Duodenal mucosa (tissue), 2 donors: ENCODE results near the gene SCNN1B.
"Not testable (repeated sequence)": the region's sequence is repeated elsewhere in the genome, so short reads cannot be mapped to it uniquely, and the experiment has no call there.

ENCODE experiments used
- H3K27ac ChIP-seq: one replicate; pipeline ENCODE4 v1.7.0; 2013; ENCODE audit warnings: low read depth, low read length
- H3K27me3 ChIP-seq, 2 donors: one replicate each; pipeline ENCODE4 v1.7.0; 2013; ENCODE audit warnings: low read length in 2 of 2, control low read depth in 1 of 2; ENCODE audit not compliant: insufficient read depth in 2 of 2, control insufficient read depth in 1 of 2
- H3K36me3 ChIP-seq, 2 donors: one replicate each; pipeline ENCODE4 v1.7.0; 2013; ENCODE audit warnings: low read length in 2 of 2, control low read depth in 1 of 2; ENCODE audit not compliant: insufficient read depth in 2 of 2, control insufficient read depth in 1 of 2
- H3K4me1 ChIP-seq, 2 donors: one replicate each; pipeline ENCODE4 v1.7.0; 2013; ENCODE audit warnings: low read length in 2 of 2, control low read depth in 1 of 2; ENCODE audit not compliant: insufficient read depth in 2 of 2, control insufficient read depth in 1 of 2
- H3K4me3 ChIP-seq, 2 donors: one replicate each; pipeline ENCODE4 v1.7.0; 2013; ENCODE audit warnings: low read length in 2 of 2, low read depth in 1 of 2
- H3K9ac ChIP-seq, 2 donors: one replicate each; pipeline ENCODE4 v1.7.0; 2013; ENCODE audit warnings: low read length in 2 of 2, low read depth in 1 of 2
- H3K9me3 ChIP-seq, 2 donors: one replicate each; pipeline ENCODE4 v1.7.0; 2013; ENCODE audit warnings: low read length in 2 of 2, control low read depth in 1 of 2; ENCODE audit not compliant: control insufficient read depth in 1 of 2

The SCNN1B gene

GRCh38 chr16:23387666-23388065 lies 85.6 kb downstream of the SCNN1B start:
- Histone ChIP-seq H3K4me1 (no peaks in the 10 kb centered on the region), H3K9me3 (no peaks in the 10 kb centered on the region), H3K9ac (no peak overlapping the region), H3K27me3 (no peaks in the 10 kb centered on the region), H3K36me3 (peaks cover 29 to 37% of the 10 kb centered on the region in 2 donors), H3K4me3 (no peak overlapping the region), H3K27ac (no peak overlapping the region)

- Histone ChIP-seq H3K4me3 (no peak overlapping the region), H3K27me3 (no peaks in the 10 kb centered on the region), H3K9ac (no peak overlapping the region), H3K36me3 (peaks cover 29 to 46% of the 10 kb centered on the region in 2 donors), H3K4me1 (no peaks in the 10 kb centered on the region), H3K9me3 (no peaks in the 10 kb centered on the region), H3K27ac (no peak overlapping the region)
These were observed 86.7 kb downstream of the SCNN1B start for GRCh38 chr16:23388786-23389185.

DNA sequence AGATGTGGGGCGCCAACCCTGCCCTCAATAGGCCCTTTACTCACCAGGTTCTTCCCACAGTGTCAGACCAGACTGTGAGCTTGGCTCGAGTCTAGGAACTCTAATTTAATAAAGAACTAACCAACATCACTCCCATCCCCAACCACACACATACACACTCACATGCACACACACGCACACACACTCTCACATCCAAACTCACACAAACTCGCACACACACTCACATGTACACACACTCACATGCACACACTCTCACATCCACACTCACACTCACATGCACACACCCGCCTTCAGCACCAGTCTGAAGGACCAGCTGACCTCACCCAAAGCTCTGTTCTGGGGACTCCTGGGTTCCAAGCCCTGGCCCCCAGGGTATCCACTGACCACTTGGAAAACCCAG lies 87.1 kb downstream of the SCNN1B start:
- H3K9me3 ChIP-seq: no peaks in the 10 kb centered on the region
- no peak overlapping the region for H3K27ac ChIP-seq
- no peak overlapping the region for H3K4me3 ChIP-seq
- no peaks in the 10 kb centered on the region for H3K27me3 ChIP-seq
- H3K4me1 ChIP-seq: no peaks in the 10 kb centered on the region
- H3K36me3 ChIP-seq: peaks cover 29 to 46% of the 10 kb centered on the region in 2 donors
- no peak overlapping the region for H3K9ac ChIP-seq

GRCh38 chr16:23389936-23390335 lies 87.8 kb downstream of the SCNN1B start:
- H3K9me3 ChIP-seq, H3K4me3 ChIP-seq, H3K27me3 ChIP-seq, H3K4me1 ChIP-seq, H3K27ac ChIP-seq, H3K9ac ChIP-seq: not testable (repeated sequence)
- H3K36me3 ChIP-seq: peaks cover 29 to 47% of the 10 kb centered on the region in 2 donors

DNA sequence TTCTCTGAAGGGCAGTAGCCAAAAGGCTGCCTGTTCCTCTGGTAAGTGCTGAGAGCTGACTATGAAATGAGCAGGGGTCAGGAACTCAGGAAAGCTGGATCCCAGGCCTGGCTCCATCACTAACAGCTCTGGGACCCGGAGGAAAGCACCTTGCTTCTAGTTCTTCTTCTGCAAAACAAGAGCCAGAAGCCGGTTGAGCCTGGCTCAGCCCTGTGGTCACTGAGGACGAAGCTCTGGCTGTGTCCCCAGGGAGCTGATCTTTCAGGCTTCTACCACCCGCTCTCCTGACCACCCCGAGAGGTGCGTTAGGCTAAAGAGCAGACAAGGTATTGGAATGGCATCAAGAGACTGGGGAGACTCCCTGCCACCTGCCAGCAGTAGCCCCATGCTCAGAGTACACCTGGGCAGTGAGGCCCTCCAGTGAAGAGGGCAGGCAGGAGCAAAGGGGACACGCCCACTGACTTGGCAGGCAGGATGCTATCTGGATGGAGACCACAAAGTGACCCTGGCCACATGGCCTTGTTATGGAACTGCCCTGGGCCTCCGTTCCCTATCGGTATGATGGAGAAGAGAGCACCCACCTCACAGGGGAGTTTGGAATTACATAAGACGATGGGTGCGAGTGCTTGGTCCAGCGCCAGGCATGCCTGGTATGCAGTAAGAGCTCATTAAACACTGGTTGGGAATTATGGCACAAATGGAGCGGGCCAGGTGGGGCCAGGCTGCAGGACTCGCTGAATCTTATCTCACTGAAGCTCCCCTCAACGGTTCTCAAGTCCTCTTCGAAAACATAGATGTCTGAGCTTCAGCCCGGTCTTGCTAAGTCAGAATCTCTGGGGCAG lies 89.5 kb downstream of the SCNN1B start:
- H3K4me3 ChIP-seq: no peak overlapping the region
- H3K9me3 ChIP-seq: no peaks in the 10 kb centered on the region
- no peaks in the 10 kb centered on the region for H3K27me3 ChIP-seq
- H3K4me1 ChIP-seq: no peaks in the 10 kb centered on the region
- no peak overlapping the region for H3K27ac ChIP-seq
- no peak overlapping the region for H3K9ac ChIP-seq
- H3K36me3 ChIP-seq: peaks cover 29 to 57% of the 10 kb centered on the region in 2 donors

GRCh38 chr16:23392223-23392600 lies 90.1 kb downstream of the SCNN1B start:
- no peaks in the 10 kb centered on the region for H3K4me1 ChIP-seq
- no peaks in the 10 kb centered on the region for H3K9me3 ChIP-seq
- H3K36me3 ChIP-seq: peaks cover 31 to 59% of the 10 kb centered on the region in 2 donors
- H3K27ac ChIP-seq: no peak overlapping the region
- H3K9ac ChIP-seq: no peak overlapping the region
- H3K27me3 ChIP-seq: no peaks in the 10 kb centered on the region
- no peak overlapping the region for H3K4me3 ChIP-seq

- H3K36me3 ChIP-seq: peaks cover 38 to 63% of the 10 kb centered on the region in 2 donors
- no peaks in the 10 kb centered on the region for H3K9me3 ChIP-seq
- H3K27me3 ChIP-seq: no peaks in the 10 kb centered on the region
- no peak overlapping the region for H3K27ac ChIP-seq
- H3K9ac ChIP-seq: no peak overlapping the region
- H3K4me1 ChIP-seq: no peaks in the 10 kb centered on the region
- H3K4me3 ChIP-seq: no peak overlapping the region
These were observed 92.2 kb downstream of the SCNN1B start for GRCh38 chr16:23394141-23394831.

DNA sequence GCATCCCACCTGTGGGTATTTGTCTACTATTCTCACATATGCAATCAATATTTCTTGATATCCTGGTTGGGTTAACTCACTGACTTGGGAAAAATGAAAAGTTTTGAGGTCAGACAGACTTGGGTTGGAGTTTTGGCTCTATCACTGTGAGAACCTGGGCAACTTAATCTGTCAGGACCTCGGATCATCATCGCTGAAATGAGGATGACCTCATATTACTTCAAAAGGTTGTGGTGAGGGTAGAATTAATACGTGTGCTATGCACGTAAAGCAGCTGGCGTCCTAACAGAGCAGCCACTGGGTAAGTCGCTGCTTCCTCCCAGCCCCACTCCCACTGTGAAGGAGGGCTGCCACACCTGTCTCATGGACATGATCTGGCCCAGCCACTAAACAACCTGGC lies 93.6 kb downstream of the SCNN1B start:
- Histone ChIP-seq H3K27ac (no peak overlapping the region), H3K27me3 (no peaks in the 10 kb centered on the region), H3K9ac (no peak overlapping the region), H3K36me3 (peaks cover 34 to 65% of the 10 kb centered on the region in 2 donors), H3K9me3 (no peaks in the 10 kb centered on the region), H3K4me1 (no peaks in the 10 kb centered on the region), H3K4me3 (no peak overlapping the region)

GRCh38 chr16:23397464-23397863 lies 95.4 kb downstream of the SCNN1B start:
- Histone ChIP-seq H3K27me3 (no peaks in the 10 kb centered on the region), H3K4me1 (no peaks in the 10 kb centered on the region), H3K36me3 (peaks cover 23 to 51% of the 10 kb centered on the region in 2 donors), H3K9ac (no peak overlapping the region), H3K9me3 (no peaks in the 10 kb centered on the region), H3K27ac (no peak overlapping the region), H3K4me3 (no peak overlapping the region)

- Histone ChIP-seq H3K27ac (no peak overlapping the region), H3K9me3 (no peaks in the 10 kb centered on the region), H3K36me3 (peaks cover 25 to 51% of the 10 kb centered on the region in 2 donors), H3K4me3 (no peak overlapping the region), H3K9ac (no peak overlapping the region), H3K4me1 (peaks cover 5 to 10% of the 10 kb centered on the region in 2 donors), H3K27me3 (no peaks in the 10 kb centered on the region)
These were observed 97.1 kb downstream of the SCNN1B start for GRCh38 chr16:23398987-23399805.
